ENCODE results near the gene MCF2L.
"Not testable (repeated sequence)": the region's sequence is repeated elsewhere in the genome, so short reads cannot be mapped to it uniquely, and the experiment has no call there.

The MCF2L gene

DNA sequence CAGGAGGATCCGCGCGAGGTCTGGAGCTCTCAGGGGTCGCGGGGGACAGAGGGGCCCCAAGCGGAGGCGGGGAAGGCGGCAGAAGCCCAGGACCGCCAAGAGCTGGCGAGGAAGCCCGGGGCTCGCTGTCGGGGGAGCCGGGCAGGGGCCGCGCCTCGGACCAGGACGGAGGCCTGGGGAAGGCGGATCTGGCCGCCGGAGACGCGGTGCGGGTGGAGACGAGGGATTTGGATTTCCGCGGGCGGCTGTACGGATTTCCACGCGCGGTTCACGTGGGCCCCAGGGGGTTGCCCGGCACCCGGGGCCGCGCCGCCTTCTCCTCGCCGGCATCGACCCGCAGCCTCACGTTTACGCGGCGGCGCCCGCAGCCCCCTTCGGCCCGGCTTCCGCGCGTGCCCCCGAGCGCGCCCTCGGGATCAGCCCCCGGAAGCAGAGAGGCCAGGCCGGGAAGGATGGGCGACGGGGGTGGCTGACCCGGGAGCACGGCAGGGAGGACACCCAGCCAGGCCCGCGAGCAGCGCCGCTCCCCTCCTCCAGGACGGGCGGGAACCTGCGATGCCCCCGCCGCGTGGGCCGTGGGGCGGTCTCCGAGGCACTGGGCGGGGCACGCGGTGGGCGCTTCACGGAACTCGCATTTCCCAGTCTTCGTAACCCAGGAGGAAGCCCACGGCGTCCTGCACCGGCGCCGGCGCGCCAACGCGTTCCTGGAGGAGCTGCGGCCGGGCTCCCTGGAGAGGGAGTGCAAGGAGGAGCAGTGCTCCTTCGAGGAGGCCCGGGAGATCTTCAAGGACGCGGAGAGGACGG, 141.2 kb downstream of the MCF2L start:
- Histone ChIP-seq H3K4me3 (replicated peaks; ENCODE audit: insufficient read depth, low read length) (no peak overlapping the region), H3K27me3 (ENCODE audit: insufficient read depth, poor library complexity, severe bottlenecking) (peaks cover 28% of the 10 kb centered on the region), H3K27ac (replicated peaks) (no peak overlapping the region)
- DNase-seq (ENCODE audit: low read depth in 1 of 2, low spot score in 1 of 2), result no peak
- TF ChIP-seq, protein P1, sequence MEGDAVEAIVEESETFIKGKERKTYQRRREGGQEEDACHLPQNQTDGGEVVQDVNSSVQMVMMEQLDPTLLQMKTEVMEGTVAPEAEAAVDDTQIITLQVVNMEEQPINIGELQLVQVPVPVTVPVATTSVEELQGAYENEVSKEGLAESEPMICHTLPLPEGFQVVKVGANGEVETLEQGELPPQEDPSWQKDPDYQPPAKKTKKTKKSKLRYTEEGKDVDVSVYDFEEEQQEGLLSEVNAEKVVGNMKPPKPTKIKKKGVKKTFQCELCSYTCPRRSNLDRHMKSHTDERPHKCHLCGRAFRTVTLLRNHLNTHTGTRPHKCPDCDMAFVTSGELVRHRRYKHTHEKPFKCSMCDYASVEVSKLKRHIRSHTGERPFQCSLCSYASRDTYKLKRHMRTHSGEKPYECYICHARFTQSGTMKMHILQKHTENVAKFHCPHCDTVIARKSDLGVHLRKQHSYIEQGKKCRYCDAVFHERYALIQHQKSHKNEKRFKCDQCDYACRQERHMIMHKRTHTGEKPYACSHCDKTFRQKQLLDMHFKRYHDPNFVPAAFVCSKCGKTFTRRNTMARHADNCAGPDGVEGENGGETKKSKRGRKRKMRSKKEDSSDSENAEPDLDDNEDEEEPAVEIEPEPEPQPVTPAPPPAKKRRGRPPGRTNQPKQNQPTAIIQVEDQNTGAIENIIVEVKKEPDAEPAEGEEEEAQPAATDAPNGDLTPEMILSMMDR (IDR thresholded peaks at IDR 0.05; ENCODE audit: insufficient read depth, low read length), result no peak
- TF ChIP-seq SPI1 (IDR thresholded peaks at IDR 0.05; ENCODE audit: borderline replicate concordance, low read depth) (no peak), GABPA (IDR thresholded peaks at IDR 0.05; ENCODE audit: low read depth) (no peak), POLR2AphosphoS5 (IDR thresholded peaks at IDR 0.05; ENCODE audit: low read depth) (no peak)
- TF ChIP-seq, protein P2, sequence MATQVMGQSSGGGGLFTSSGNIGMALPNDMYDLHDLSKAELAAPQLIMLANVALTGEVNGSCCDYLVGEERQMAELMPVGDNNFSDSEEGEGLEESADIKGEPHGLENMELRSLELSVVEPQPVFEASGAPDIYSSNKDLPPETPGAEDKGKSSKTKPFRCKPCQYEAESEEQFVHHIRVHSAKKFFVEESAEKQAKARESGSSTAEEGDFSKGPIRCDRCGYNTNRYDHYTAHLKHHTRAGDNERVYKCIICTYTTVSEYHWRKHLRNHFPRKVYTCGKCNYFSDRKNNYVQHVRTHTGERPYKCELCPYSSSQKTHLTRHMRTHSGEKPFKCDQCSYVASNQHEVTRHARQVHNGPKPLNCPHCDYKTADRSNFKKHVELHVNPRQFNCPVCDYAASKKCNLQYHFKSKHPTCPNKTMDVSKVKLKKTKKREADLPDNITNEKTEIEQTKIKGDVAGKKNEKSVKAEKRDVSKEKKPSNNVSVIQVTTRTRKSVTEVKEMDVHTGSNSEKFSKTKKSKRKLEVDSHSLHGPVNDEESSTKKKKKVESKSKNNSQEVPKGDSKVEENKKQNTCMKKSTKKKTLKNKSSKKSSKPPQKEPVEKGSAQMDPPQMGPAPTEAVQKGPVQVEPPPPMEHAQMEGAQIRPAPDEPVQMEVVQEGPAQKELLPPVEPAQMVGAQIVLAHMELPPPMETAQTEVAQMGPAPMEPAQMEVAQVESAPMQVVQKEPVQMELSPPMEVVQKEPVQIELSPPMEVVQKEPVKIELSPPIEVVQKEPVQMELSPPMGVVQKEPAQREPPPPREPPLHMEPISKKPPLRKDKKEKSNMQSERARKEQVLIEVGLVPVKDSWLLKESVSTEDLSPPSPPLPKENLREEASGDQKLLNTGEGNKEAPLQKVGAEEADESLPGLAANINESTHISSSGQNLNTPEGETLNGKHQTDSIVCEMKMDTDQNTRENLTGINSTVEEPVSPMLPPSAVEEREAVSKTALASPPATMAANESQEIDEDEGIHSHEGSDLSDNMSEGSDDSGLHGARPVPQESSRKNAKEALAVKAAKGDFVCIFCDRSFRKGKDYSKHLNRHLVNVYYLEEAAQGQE (IDR thresholded peaks at IDR 0.05; ENCODE audit: insufficient replicate concordance, low read depth), result no peak

DNA sequence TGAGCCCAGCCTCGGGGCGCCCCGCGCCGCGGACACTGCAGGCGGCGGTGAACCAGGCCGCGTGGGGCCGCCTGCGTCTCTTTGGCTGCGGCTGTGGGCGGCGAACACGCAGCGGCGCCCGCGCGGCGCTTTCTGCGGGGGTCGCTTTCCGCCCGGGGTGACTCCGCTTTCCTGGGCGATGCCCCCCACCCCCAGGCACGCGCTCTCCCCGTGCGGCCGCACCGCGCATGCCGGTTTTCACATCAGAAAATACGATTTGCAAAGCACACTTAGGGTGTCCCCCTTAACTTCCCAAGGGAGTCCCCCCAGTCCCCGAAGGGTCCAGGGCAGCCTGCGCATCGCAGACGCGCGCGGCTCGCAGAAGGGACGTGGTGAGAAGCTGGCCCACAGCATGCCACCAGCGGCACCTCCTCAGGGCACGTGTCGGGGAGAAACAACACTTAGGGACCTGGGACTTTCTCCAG, 141.9 kb downstream of the MCF2L start:
- DNase-seq (ENCODE audit: low read depth in 1 of 2, low spot score in 1 of 2), result no peak
- TF ChIP-seq SPI1 (IDR thresholded peaks at IDR 0.05; ENCODE audit: borderline replicate concordance, low read depth), result no peak
- TF ChIP-seq POLR2AphosphoS5 (IDR thresholded peaks at IDR 0.05; ENCODE audit: low read depth), result no peak
- no peak for TF ChIP-seq GABPA (IDR thresholded peaks at IDR 0.05; ENCODE audit: low read depth)
- TF ChIP-seq, protein P1 (IDR thresholded peaks at IDR 0.05; ENCODE audit: insufficient read depth, low read length), result no peak
- TF ChIP-seq, protein P2 (IDR thresholded peaks at IDR 0.05; ENCODE audit: insufficient replicate concordance, low read depth), result no peak
- Histone ChIP-seq H3K4me3 (replicated peaks; ENCODE audit: insufficient read depth, low read length) (no peak overlapping the region), H3K27ac (replicated peaks) (no peak overlapping the region), H3K27me3 (ENCODE audit: insufficient read depth, poor library complexity, severe bottlenecking) (peaks cover 28% of the 10 kb centered on the region)

DNA sequence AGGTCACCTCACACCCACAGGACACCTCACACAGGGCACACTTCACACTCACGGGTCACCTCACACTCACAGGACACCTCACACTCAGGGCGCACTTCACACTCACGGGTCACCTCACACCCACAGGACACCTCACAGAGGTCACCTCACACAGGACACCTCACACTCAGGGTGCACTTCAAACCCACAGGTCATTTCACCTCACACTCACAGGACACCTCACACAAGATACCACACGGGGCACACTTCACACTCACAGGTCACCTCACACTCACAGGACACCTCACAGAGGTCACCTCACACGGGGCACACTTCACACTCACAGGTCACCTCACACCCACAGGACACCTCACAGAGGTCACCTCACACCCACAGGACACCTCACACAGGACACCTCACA, 142.8 kb downstream of the MCF2L start:
- not testable (repeated sequence) for DNase-seq (ENCODE audit: low read depth in 1 of 2, low spot score in 1 of 2); H3K27ac ChIP-seq (replicated peaks); H3K4me3 ChIP-seq (replicated peaks; ENCODE audit: insufficient read depth, low read length)
- peaks cover 30% of the 10 kb centered on the region for H3K27me3 ChIP-seq (ENCODE audit: insufficient read depth, poor library complexity, severe bottlenecking)

DNA sequence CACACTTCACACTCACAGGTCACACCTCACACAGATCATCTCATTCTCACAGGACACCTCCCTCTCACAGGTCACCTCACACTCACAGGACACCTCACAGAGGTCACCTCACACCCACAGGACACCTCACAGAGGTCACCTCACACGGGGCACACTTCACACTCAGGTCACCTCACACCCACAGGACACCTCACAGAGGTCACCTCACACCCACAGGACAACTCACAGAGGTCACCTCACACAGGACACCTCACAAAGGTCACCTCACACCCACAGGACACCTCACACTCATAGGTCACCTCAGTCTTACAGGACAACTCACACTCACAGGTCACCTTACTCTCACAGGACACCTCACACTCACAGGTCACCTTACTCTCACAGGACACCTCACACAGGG, 143.5 kb downstream of the MCF2L start:
- not testable (repeated sequence) for DNase-seq (ENCODE audit: low read depth in 1 of 2, low spot score in 1 of 2); H3K27ac ChIP-seq (replicated peaks); H3K4me3 ChIP-seq (replicated peaks; ENCODE audit: insufficient read depth, low read length)
- peaks cover 30% of the 10 kb centered on the region for H3K27me3 ChIP-seq (ENCODE audit: insufficient read depth, poor library complexity, severe bottlenecking)

All from HL-60 (cell line).